Testis (tissue), 2 donors: ENCODE data around the gene DPF3.

Experiments
- CTCF ChIP-seq, 3 experiments: fragments of 450-650 bp in 2 of 3; fragments of 200-600 bp in 1 of 3; sonication (generic) in 1 of 3; IDR thresholded peaks; one replicate each; pipeline ENCODE4 v1.5.1; 2016 to 2019; ENCODE audit warnings: antibody characterized with exemption in 3 of 3, mild to moderate bottlenecking in 2 of 3, moderate library complexity in 1 of 3
- POLR2A ChIP-seq: fragments of 450-650 bp; IDR thresholded peaks from one replicate; pipeline ENCODE4 v1.6.1; 2017; ENCODE audit warnings: antibody characterized with exemption, mild to moderate bottlenecking, moderate library complexity

DNA sequence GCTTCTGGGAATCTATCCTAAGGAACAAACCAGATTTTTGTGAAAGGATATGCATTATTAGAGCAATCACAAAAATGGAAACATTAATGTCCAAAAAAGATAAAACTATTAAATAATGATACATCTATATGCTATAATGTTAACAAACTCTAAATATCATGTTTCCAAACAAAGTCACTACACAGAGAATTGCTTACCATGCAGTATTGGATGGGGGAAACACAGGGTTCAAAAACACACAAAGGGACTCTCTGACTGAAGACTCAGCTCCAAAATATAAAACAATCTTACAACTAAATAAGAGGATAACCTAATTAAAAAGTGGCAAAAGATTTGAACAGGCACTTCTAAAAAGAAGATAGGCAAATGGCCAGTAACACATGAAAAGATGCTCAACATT lies 304.2 kb downstream of the DPF3 start:
- TF ChIP-seq POLR2A (no peak), CTCF (IDR thresholded peaks at IDR 0.05) (no peak)
